Measurements from ENCODE around the gene RAB31.

Gene RAB31

DNA sequence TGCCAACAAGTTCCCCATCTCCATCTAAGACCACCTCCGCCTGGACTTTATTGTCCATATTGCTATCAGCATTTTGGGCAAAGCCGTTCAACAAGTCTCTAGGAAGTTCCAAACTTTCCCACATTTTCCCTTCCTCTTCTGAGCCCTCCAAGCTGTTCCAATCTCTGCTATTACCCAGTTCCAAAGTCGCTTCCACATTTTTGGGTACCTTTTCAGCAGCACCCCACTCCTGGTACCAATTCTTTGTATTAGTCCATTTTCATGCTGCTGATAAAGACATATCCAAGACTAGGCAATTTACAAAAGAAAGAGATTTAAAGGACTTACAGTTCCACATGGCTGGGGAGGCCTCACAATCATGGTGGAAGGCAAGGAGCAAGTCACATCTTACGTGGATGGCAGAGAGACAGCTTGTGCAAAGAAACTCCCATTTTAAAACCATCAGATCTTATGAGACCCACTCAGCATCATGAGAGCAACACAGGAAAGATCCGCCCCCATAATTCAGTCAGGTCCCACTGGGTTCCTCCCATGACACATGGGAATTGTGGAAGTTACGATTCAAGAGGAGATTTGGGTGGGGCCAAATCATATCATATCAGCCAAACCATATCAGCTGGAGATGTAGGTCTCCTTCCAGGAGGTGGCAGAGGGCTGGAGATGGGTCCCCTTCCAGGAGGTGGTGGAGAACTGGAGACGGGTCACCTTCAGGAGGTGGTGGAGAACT lies 157.8 kb downstream of the RAB31 start:
- no peak for DNase-seq (ENCODE audit: low read depth)

DNA sequence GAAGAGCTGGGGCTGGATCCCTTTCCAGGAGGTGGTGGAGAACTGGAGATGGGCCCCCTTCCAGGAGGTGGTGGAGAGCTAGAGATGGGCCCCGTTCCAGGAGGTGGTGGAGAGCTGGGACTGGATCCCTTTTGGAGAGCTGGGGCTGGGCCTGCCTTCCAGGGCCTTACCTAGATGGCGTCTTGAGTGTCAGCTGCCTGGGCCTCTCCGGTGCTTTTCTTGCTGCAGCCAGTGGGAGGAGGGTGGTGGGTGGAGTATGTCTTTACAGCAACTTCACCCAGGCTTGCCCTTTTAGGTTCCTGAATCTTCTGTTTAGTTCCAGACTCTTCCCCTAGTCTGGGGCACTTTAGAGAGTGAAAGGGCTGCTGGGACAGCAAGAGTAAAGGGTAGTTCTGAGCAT lies 158.5 kb downstream of the RAB31 start:
- DNase-seq (ENCODE audit: low read depth): no peak

DNA sequence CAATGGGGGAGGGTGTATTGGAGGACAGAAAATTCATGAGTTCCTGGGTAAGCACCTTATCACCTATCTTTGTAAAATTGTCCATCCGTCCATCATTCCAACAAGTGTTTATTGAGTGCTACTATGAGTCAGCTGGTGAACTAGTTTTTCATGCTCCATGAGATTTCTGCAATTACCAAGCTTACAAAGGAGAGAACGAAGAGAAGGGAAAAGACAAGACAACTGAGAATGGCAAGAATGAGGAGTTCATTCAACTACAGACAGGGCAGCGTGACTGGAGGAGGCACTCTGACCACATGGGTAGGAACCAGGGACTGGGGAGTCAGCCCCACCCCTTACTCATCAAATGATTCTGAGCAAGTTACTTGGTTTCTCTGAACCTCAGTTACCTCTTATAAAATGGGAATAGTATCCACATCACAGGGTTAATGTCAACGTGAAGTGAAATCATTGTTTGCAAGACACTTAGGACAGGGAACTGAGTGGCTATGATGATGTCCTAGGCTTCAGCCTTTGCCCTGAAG lies 159.0 kb downstream of the RAB31 start:
- no peak for DNase-seq (ENCODE audit: low read depth)

DNA sequence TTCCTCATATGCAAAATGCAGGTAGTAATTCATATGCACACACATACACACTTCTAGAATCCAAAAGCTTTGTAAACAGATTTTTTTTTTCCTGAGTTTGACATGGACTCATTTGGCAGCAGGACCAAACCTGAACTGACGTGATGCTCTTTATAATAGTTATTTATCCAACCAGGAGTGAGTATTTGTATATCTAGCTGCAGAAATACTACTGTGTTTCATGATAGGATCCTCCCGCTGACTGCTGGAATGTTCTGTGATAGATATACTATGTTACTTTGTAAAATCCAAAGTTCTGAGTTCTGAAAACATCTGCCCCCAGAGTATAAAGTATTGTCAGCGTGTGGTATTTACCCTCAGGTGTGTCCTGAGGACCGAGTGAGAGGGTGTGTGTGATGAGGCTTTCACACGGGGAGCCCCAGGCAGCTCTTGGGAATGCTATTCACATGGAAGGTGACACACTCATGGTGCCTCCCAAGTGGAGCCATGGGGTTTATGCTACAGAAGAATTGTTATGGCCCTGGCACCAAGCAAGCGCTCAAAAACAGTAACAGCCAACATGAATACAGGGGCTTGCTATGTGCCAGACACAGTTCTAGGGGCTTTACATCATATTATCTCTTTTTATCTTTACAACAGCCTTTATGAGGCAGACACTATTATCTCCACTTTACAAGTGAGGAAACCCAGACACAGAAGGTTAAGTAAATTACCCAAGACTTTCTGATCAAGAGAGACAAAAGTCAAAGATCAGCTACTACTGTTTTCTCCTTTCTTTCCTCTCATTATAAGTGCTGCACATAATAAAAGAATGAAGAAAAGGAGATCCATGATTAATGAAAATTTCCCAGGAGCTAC lies 161.0 kb downstream of the RAB31 start:
- no peak for DNase-seq (ENCODE audit: low read depth)

DNA sequence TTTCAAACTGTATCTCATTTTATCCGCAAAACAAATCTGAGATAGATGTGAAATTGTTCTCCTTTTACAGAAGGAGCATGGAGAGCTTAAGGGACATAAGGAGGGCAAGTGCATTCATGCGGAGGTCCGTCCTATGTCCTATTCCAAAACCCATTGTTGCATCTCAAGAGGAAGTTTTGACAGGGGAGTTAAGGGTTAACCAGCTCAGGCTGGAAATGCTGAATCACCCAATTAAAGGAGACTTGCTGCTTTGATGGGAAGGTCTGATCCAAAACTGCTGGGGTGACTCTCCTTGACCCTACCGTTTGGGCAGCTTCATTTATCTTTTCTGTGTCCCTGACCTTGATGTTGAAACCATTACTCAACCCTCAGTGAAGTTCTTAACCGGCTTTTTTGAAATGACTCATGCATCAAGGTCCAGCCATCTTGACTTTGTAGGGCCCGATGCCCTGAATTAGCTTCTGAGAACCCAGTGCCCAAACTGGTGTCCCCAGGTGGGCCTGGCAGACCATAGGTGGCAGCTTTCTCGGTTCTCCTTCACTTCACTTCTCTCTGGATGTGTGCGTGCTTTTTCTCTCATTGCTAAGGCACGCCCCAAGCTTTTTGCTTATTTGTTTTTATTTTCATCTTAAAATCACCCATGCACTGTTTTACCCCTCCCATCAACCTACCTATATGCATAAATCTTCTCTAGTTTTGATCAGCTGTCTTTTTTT lies 161.8 kb downstream of the RAB31 start:
- no peak for DNase-seq (ENCODE audit: low read depth)

DNA sequence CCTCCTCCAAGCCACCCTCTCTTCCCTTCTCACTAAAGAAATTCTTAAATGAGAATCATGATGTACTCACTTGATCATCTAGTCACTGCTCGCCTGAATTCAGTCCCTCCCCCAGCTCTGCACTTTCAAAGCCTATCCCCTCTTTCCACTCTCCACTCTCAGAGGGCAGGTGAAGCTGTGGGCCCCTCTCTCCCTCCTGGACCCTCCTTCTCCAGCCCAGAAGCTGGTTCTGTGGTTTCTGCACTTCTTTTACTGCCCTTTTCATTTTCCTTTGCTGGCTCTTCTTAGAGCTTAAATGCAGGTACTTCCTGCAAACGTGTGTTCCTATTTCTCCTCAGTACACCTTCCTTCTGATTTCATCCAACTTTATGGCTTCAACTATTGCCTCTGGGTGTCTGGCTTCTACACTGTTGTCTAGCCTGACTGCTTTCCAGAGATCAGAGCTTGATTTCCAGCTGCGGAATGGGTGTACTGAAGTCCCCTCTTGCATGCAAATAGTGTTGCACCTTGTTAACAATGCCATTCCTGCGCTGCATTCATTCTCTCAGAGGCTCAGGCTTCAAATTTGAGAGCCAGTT lies 162.4 kb downstream of the RAB31 start:
- no peak for DNase-seq (ENCODE audit: low read depth)

DNA sequence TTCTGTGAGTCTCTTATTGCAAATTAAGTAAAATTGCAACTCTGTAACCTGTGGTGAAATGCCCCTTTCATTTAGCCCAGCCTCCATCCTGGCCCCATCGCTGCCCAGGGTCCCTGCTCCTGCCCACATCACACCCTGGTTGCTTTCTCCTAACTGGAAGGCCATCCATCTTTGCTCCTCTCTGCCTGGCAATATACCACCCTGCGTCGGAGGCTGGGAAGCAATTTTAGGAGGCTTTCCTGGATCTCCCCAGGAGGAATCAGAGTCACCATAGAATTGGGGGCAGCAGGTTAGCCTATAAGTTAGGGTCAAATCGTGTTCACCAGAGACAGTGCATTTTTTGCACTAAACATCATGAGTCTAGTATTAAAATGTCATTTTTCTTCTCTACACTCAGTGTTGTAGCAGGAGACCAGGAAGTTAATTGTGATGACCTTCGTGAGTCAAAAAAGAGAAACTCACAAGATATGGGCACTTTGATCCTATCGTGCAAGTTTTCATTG lies 163.2 kb downstream of the RAB31 start:
- no peak for DNase-seq (ENCODE audit: low read depth)

DNA sequence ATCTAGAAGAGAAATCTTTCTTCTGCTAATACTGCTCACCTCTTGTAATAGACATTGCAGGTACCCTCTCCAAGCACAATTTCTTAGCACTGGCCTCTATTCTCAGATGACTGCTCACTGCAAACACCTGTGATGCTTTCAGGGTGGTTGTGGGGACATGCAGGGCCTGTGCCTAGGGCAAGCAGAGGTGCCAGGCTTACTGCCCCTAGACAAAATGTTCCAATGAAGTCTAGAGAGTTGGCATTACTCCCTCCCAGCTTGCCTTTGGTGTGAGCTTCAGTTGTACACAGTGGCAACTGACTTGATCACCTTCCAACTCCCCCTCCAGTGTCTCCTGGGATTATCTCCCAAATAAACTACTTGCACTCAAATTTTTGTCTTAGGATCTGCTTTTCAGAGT lies 164.7 kb downstream of the RAB31 start:
- no peak for DNase-seq (ENCODE audit: low read depth)

DNA sequence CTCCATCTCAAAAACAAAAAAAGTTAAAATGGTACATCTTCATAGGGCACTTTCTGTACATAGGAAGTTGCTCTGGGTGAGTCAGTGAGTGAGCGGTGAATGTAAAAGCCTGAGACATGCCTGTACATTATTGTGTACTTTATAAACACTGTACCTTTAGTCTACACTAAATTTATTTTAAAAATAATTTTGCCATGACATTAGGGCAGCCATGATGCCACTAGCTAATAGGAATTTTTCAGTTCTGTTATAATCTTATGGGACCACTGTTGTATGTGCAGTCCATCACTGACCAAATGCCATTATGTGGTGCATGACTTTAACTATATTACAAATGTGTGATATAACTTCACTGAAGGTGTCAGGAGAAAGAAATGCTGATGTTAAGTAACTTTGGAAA lies 166.6 kb downstream of the RAB31 start:
- DNase-seq (ENCODE audit: low read depth): no peak

DNA sequence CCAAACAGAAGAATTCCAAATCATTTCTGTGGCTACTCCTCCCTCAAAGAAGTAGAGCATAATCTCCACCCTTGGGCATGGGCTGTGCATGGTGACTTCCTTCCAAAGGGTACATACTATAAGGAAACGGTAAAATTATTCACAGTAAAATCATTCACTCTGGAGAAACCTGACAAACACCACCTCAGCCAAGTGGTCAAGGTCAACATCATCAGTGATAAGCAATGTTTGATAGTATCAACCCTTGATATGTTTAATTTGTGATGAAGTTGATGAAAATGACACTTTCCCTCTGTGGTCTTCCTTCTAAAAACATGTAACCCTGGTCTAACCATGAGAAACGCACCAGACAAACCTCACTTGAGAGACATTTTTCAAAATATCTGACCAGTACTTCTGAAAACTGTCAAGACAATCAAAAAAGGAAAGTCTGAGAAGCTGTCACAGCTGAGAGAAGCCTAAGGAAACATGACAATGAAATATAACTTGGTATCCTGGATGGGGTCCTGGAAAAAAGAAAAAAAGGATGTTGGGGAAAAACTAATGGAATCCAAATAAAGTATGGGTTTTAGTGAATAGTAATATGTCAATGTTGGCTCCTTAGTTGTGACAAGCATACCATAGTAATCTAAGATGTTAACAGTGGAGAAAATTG lies 168.2 kb downstream of the RAB31 start:
- DNase-seq (ENCODE audit: low read depth): no peak

DNA sequence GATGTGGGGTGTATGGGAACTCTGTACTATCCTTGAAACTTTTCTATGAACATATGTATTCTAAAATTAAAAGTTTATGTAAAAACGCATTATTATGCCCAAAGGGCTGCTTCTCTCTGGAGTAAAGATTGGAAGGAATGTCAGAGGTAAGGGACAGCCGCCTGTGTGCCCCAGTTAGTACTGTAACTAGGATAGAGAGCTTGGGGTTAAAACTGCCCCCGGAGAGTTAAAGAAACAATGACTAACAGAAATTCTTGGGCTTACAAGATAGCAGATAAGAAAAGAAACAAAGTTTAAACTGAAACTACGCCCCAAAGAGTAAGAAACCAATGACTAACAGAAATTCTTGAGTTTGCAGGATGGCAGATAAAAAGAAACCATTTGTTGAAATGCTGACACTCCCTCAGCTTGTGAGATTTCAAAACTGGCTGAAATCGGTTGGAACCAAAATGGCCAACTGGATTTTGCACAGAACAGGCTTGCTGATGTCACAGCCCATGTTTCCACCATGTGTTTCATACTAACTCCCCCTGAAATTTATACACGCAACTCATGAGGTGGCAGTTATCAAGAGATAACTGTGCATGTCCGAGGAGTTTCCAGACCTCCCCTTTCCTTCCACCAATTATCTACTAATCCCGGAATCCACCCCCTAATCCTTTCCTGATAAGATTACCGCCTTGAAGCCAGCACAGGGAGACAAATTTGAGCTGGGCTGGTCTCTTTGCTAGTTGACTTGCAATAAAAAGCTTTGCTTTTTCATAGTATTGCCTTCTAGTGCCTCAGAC lies 169.0 kb downstream of the RAB31 start:
- DNase-seq (ENCODE audit: low read depth): no peak

DNA sequence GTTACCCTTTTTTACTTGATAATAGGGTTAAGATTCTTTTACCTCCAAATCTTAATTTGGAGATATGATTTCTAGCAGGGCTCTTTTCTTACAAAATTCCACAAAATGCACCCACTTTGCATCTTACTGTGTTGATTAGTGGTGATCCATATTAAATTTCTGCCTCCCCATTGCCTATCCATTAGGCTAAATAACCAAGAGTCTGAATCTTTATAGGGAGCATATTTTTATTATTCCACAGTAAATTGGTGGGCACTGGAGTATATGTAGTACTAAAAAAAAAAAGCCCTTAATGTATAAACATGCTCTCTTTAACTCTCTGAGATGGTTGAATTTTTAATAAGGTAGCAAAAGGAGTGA lies 169.5 kb downstream of the RAB31 start:
- DNase-seq (ENCODE audit: low read depth): no peak

DNA sequence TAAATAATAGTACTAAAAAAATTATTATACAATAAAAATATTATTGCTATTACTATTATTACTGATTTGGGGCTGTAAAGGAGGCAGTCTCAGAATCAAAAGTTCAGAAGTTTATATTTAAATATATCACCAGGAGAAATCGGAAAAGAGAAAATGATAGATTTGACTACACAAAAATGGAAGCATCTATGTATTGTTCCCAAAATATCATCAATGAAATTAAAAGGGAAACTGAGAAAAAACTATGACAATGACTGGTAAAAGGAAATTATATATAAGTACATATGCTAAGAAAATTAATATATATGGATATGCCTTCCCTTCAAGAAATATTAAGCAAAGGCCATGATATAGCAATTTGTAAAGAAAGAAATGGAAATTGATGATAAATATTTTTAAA lies 170.0 kb downstream of the RAB31 start:
- DNase-seq (ENCODE audit: low read depth): no peak

DNA sequence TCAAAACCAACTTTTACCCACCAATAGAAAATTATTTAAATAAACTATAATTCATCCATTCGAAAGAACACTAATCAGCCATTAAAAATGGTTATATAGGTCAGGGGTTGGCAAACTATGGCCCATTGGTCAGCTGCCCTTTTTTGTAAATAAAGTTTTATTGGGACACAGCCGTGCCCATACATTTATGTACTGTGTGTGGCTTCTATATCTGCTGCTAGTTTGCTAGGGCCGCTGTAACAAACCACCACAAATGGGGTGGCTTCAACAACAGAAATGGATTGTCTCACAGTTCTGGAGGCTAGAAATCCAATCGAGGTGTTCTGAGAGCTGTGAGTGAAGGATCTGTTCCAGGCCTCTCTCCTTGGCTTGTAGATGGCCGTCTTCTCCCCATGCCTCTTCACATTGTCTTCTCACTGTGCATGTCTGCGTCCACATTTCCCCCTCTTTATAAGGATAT lies 170.7 kb downstream of the RAB31 start:
- no peak for DNase-seq (ENCODE audit: low read depth)

DNA sequence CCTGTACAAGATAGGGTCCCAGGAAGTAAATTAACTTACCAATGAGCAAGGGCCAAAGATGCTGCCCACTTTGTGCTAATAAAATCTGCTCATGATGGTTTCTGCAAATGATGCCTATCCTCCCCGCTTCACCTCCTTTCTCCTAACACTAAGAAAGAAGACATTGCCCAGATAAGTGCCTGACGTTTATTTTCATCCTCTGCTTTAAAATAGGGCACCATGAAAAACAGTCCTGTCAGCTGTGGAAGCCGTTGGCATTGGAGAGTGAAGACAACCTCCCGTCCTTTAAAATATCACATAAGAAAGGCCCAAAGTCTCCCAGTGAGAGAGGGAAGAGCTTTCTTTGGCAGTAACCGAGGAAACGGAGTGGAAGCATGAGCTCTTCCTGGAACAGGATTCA lies 176.0 kb downstream of the RAB31 start:
- no peak for DNase-seq (ENCODE audit: low read depth)

DNA sequence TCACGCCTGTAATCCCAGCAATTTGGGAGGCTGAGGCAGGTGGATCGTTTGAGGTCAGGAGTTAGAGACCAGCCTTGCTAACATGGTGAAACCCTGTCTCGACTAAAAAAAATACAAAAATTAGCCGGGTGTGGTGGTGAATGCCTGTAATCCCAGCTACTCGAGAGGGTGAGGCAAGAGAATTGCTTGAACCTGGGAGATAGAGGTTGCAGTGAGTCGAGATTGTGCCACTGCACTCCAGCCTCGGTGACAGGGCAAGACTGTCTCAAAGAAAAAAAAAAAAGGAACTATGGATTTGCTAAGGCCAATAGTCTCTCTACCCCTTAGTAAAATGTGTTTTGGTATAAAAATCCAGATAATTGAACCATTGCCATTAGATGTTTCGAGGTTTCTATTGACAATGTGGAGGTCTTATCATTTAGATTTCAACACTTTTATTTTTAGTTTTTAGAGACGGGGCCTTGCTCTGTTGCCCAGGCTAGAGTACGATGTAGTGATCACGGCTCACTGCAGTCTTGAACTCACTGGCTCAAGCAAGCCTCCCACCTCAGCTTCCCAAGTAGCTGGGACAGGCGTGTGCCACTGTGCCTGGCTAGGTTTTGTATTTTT lies 176.5 kb downstream of the RAB31 start:
- DNase-seq (ENCODE audit: low read depth): no peak

DNA sequence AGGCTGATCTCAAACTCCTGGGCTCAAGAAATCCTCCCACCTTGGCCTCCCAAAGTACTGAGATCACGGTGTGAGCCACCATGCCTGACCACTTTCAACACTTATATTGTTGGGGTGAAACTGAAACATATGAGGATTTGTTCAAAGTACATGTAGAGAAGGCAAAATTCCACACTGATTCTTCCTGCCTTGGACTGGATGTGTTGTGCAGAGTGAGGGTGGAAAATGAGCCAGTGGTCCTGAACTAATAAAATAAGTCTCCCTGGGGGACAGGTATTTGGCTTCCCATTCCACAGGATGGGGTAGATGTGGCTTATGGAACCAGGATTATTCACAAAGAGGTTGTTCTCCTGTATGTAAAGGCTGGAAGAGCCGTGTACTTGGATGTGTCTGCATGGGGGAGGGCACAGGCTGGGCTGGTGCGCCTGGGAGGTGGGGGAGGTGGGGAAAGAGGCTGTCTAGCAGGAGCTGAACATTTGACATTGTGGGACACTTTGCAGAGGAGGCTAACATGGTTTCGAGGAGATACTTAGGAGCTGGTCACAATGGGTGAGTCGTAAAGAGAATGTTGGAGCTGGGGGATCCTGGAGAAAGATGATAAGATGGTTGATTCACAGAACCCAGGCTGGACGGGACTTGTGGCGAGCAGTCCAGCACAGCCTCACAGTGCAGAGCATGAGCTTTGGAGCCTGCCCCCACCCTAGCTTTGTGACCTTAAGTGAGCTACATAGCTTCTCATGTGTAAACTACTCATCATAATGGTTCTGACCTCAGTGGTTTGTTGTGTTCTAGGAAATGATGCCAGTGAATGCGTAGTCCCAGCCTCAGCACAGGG lies 177.3 kb downstream of the RAB31 start, which contains the start of gene TXNDC2:
TSS of gene TXNDC2 (plus strand) at position 804 of the 835 bp plus-strand sequence. CDS start 708 bp downstream, outside the sequence.
- DNase-seq (ENCODE audit: low read depth): no peak

DNA sequence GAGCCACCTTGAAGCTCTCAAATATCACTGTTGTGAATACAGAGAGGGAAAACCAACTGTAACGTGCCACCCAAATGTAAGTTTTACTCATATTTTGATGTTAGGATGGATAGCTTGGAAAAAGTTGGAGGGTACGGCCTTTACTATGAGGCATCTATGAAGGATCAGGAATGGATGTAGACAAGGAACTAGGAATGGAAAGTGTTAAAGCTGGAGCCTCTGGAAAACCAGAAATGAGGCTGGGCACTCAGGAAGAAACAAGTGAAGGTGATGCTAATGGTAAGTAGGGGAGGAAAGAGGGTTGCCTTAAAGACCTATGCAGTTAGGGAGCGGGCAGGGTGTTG lies 177.9 kb downstream of the RAB31 start:
- DNase-seq (ENCODE audit: low read depth): no peak

DNA sequence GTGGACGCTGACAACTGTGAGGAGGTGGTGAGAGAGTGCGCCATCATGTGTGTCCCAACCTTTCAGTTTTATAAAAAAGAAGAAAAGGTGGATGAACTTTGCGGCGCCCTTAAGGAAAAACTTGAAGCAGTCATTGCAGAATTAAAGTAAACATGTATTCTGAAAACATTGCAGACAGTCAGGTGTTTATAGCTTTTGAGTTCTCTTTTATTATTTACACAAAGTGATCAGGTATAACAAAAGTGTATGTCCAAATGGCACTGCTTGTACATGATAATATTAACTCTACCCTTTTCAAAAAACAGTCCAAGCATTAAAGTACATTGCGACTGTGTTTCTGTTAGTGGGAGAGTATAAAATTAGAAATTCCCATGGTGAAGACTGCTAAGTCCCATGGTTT lies 179.9 kb downstream of the RAB31 start:
- no peak for DNase-seq (ENCODE audit: low read depth)
